Endodermal cell (in vitro differentiated cells): Measurements from ENCODE around the gene METTL9. TPM values are rescaled to one million over a fixed set of nuclear protein-coding genes. Genes with fewer than 3 reads are reported as not detected.

Experiments
- DNase-seq: peaks from one replicate; pipeline ENCODE4 v3.0.0-alpha.2; 2017
- H3K27ac ChIP-seq: 2 replicates; pipeline ENCODE4 v1.5.1; 2013; ENCODE audit warnings: mild to moderate bottlenecking, low read depth, low read length, moderate library complexity
- H3K27me3 ChIP-seq: 2 replicates; pipeline ENCODE4 v1.6.1; 2013; ENCODE audit warnings: mild to moderate bottlenecking, low read length, moderate library complexity; ENCODE audit not compliant: insufficient read depth, control insufficient read depth, poor library complexity, severe bottlenecking
- H3K36me3 ChIP-seq: 2 replicates; pipeline ENCODE4 v1.7.0; 2013; ENCODE audit warnings: mild to moderate bottlenecking, low read length, moderate library complexity; ENCODE audit not compliant: control insufficient read depth, insufficient read depth
- H3K4me1 ChIP-seq: one replicate; pipeline ENCODE4 v1.7.0; 2013; ENCODE audit warnings: low read length; ENCODE audit not compliant: control insufficient read depth, insufficient read depth
- H3K4me3 ChIP-seq: 2 replicates; pipeline ENCODE4 v1.5.1; 2013; ENCODE audit warnings: mild to moderate bottlenecking, low read length, moderate library complexity
- H3K9ac ChIP-seq: 2 replicates; pipeline ENCODE4 v1.6.1; 2013; ENCODE audit warnings: mild to moderate bottlenecking, low read length, moderate library complexity; ENCODE audit not compliant: poor library complexity, severe bottlenecking; ENCODE audit errors: extremely low read depth
- H3K9me3 ChIP-seq: 2 replicates; pipeline ENCODE4 v1.6.1; 2013; ENCODE audit warnings: mild to moderate bottlenecking, low read length, moderate library complexity; ENCODE audit not compliant: control insufficient read depth
- H3K27ac Mint-ChIP-seq: 2 replicates; pipeline ENCODE4 v1.8.0; 2020; ENCODE audit warnings: mixed read lengths
- H3K27me3 Mint-ChIP-seq: 2 replicates; pipeline ENCODE4 v1.8.0; 2021; ENCODE audit warnings: mild to moderate bottlenecking, mixed read lengths; ENCODE audit not compliant: insufficient read depth
- H3K36me3 Mint-ChIP-seq: 2 replicates; pipeline ENCODE4 v1.8.0; 2020; ENCODE audit warnings: low read depth, mixed read lengths
- H3K4me1 Mint-ChIP-seq: 2 replicates; pipeline ENCODE4 v1.8.0; 2020; ENCODE audit warnings: mixed read lengths
- H3K4me3 Mint-ChIP-seq: 2 replicates; pipeline ENCODE4 v1.8.0; 2020; ENCODE audit warnings: mild to moderate bottlenecking, moderate library complexity, mixed read lengths
- H3K9me3 Mint-ChIP-seq: 2 replicates; pipeline ENCODE4 v1.8.0; 2020; ENCODE audit warnings: mild to moderate bottlenecking, mixed read lengths
- CTCF ChIP-seq: fragments of 200-600 bp; sonication (generic); conservative IDR thresholded peaks from 2 replicates; pipeline ENCODE4 v1.5.0; 2021; ENCODE audit warnings: antibody characterized with exemption, mild to moderate bottlenecking
- whole genome bisulfite sequencing, 2 experiments: methylation state at CpG; one replicate each; pipeline versions ENCODE4 v1.1.5 to v1.1.7; 2013; ENCODE audit warnings: missing lambda C conversion rate in 2 of 2, mixed read lengths in 1 of 2; ENCODE audit not compliant: insufficient coverage in 1 of 2, insufficient read length in 1 of 2; 5-methylcytosine and 5-hydroxymethylcytosine counted together
- total RNA-seq, 2 donors: library from RNA; stranded (reverse); fragmentation: NEBNext Ultra II Directional in 1 of 2; extraction: Animal tissue kit (Norgen Biotek cat#: 25700) in 1 of 2; gene quantifications; 2 replicates in 1 of 2; 3 replicates in 1 of 2; pipeline ENCODE4 v1.2.1, GENCODE V29; 2021

Gene METTL9
- total RNA-seq, 2 donors from 2014 or later: 145 to 149 TPM

DNA sequence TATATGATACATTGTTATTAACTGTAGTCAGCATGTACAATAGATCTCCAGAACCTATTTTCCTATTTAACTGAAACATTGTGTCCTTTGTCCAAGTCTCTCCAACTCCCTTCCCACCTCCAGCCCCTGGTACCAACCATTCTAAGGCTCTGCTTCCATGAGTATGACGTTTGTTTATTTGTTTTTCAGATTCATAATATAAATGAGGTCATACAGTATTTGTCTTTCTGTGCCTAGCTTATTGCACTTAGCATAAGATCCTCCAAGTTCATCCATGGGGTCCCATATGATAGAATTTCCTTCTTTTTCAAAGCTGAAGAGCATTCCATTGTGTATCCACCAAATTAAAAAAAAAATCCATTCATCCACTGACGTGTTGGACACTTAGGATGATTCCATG is 103.8 kb downstream of the METTL9 start:
- no peak overlapping the region for H3K4me3 Mint-ChIP-seq
- WGBS, 2 experiments: 96 to 100% methylated on average over 1 to 2 of the region's 2 CpGs
- H3K27ac ChIP-seq: no peak overlapping the region
- no peaks in the 10 kb centered on the region for H3K36me3 ChIP-seq
- no peak for TF ChIP-seq CTCF
- no peak overlapping the region for H3K9ac ChIP-seq
- no peaks in the 10 kb centered on the region for H3K9me3 ChIP-seq
- no peaks in the 10 kb centered on the region for H3K27me3 Mint-ChIP-seq
- no peak overlapping the region for H3K4me3 ChIP-seq
- H3K4me1 ChIP-seq: no peaks in the 10 kb centered on the region
- no peaks in the 10 kb centered on the region for H3K4me1 Mint-ChIP-seq
- no peaks in the 10 kb centered on the region for H3K36me3 Mint-ChIP-seq
- H3K27ac Mint-ChIP-seq: no peak overlapping the region
- no peaks in the 10 kb centered on the region for H3K27me3 ChIP-seq
- no peaks in the 10 kb centered on the region for H3K9me3 Mint-ChIP-seq
- no peak for DNase-seq

GRCh38 chr16:21703589-21704174 is 104.3 kb downstream of the METTL9 start:
- H3K9ac ChIP-seq: no peak overlapping the region
- Mint-ChIP-seq H3K4me3 (no peak overlapping the region), H3K27ac (no peak overlapping the region), H3K36me3 (no peaks in the 10 kb centered on the region), H3K4me1 (no peaks in the 10 kb centered on the region), H3K9me3 (no peaks in the 10 kb centered on the region), H3K27me3 (no peaks in the 10 kb centered on the region)
- H3K9me3 ChIP-seq: no peaks in the 10 kb centered on the region
- H3K4me3 ChIP-seq: no peak overlapping the region
- no peak for DNase-seq
- no peaks in the 10 kb centered on the region for H3K27me3 ChIP-seq
- no peak overlapping the region for H3K27ac ChIP-seq
- no peak for TF ChIP-seq CTCF
- no peaks in the 10 kb centered on the region for H3K4me1 ChIP-seq
- H3K36me3 ChIP-seq: no peaks in the 10 kb centered on the region
- WGBS, 2 experiments: 87 to 96% methylated on average over 4 to 5 of the region's 5 CpGs

GRCh38 chr16:21704266-21704665 is 104.9 kb downstream of the METTL9 start:
- H3K9ac ChIP-seq: no peak overlapping the region
- 97 to 100% methylated on average over 1 to 5 of the region's 5 CpGs for WGBS, 2 experiments
- no peak overlapping the region for H3K4me3 Mint-ChIP-seq
- H3K4me1 Mint-ChIP-seq: no peaks in the 10 kb centered on the region
- no peaks in the 10 kb centered on the region for H3K9me3 ChIP-seq
- H3K9me3 Mint-ChIP-seq: no peaks in the 10 kb centered on the region
- DNase-seq: no peak
- no peak overlapping the region for H3K27ac ChIP-seq
- H3K4me3 ChIP-seq: no peak overlapping the region
- no peaks in the 10 kb centered on the region for H3K27me3 Mint-ChIP-seq
- no peaks in the 10 kb centered on the region for H3K4me1 ChIP-seq
- H3K36me3 ChIP-seq: no peaks in the 10 kb centered on the region
- H3K36me3 Mint-ChIP-seq: no peaks in the 10 kb centered on the region
- no peaks in the 10 kb centered on the region for H3K27me3 ChIP-seq
- H3K27ac Mint-ChIP-seq: no peak overlapping the region
- TF ChIP-seq CTCF: no peak
